Astrocyte (in vitro differentiated cells and primary cell): ENCODE data around the gene CLCNKA. TPM values are rescaled to one million over a fixed set of nuclear protein-coding genes. Genes with fewer than 3 reads are reported as not detected.

Source experiments
- DNase-seq: peaks from one replicate; pipeline ENCODE4 v3.0.0-alpha.2; 2010; ENCODE audit warnings: low read depth
- FAIRE-seq: peaks from 2 replicates; lab custom pipeline; 2011; peaks lifted over from hg19 to GRCh38; lab: Jason Lieb, UNC
- H2AFZ ChIP-seq: 2 replicates; pipeline ENCODE4 v1.6.0; 2012; ENCODE audit warnings: low read depth, low read length, inconsistent platforms
- H3K27ac ChIP-seq: 2 replicates; pipeline ENCODE4 v1.5.1; 2011; ENCODE audit warnings: low read depth, low read length, inconsistent platforms
- H3K27me3 ChIP-seq: 2 replicates; pipeline ENCODE4 v1.6.0; 2011; ENCODE audit warnings: low read length, inconsistent platforms; ENCODE audit not compliant: insufficient read depth
- H3K36me3 ChIP-seq: 2 replicates; pipeline ENCODE4 v1.5.1; 2011; ENCODE audit warnings: low read length, inconsistent platforms; ENCODE audit not compliant: insufficient read depth
- H3K4me1 ChIP-seq: 2 replicates; pipeline ENCODE4 v1.5.1; 2011; ENCODE audit warnings: low read length, inconsistent platforms; ENCODE audit not compliant: insufficient read depth
- H3K4me2 ChIP-seq: 2 replicates; pipeline ENCODE4 v1.6.0; 2012; ENCODE audit warnings: low read length, inconsistent platforms
- H3K4me3 ChIP-seq: 2 replicates; pipeline ENCODE4 v1.5.1; 2011; ENCODE audit warnings: low read depth, mild to moderate bottlenecking, low read length, inconsistent platforms; ENCODE audit not compliant: insufficient read depth
- H3K79me2 ChIP-seq: 2 replicates; pipeline ENCODE4 v1.6.0; 2012; ENCODE audit warnings: mild to moderate bottlenecking, low read length, inconsistent platforms; ENCODE audit not compliant: insufficient read depth
- H3K9ac ChIP-seq: 2 replicates; pipeline ENCODE4 v1.6.0; 2012; ENCODE audit warnings: mild to moderate bottlenecking, low read length, inconsistent platforms
- H3K9me3 ChIP-seq: 2 replicates; pipeline ENCODE4 v1.5.1; 2012; ENCODE audit warnings: low read depth, mild to moderate bottlenecking, low read length, inconsistent platforms; ENCODE audit not compliant: insufficient read depth
- H4K20me1 ChIP-seq: 2 replicates; pipeline ENCODE4 v1.6.0; 2012; ENCODE audit warnings: low read length, inconsistent platforms; ENCODE audit not compliant: insufficient read depth
- H3K27ac Mint-ChIP-seq: one replicate; pipeline ENCODE4 v1.8.0; 2021; ENCODE audit warnings: mild to moderate bottlenecking, mixed read lengths; ENCODE audit not compliant: unreplicated experiment
- H3K27me3 Mint-ChIP-seq: one replicate; pipeline ENCODE4 v1.8.0; 2021; ENCODE audit warnings: low read depth, mixed read lengths; ENCODE audit not compliant: unreplicated experiment
- H3K36me3 Mint-ChIP-seq: one replicate; pipeline ENCODE4 v1.8.0; 2021; ENCODE audit warnings: low read depth, mixed read lengths; ENCODE audit not compliant: unreplicated experiment
- H3K4me1 Mint-ChIP-seq: one replicate; pipeline ENCODE4 v1.8.0; 2021; ENCODE audit warnings: low read depth, mixed read lengths; ENCODE audit not compliant: unreplicated experiment
- H3K4me3 Mint-ChIP-seq: one replicate; pipeline ENCODE4 v1.8.0; 2021; ENCODE audit warnings: mild to moderate bottlenecking, moderate library complexity, mixed read lengths; ENCODE audit not compliant: unreplicated experiment
- H3K9me3 Mint-ChIP-seq: one replicate; pipeline ENCODE4 v1.8.0; 2021; ENCODE audit warnings: mild to moderate bottlenecking, mixed read lengths; ENCODE audit not compliant: unreplicated experiment
- EZH2 ChIP-seq: IDR thresholded peaks from 2 replicates; pipeline ENCODE4 v1.6.1; 2012; ENCODE audit warnings: mild to moderate bottlenecking, low read length, inconsistent platforms; ENCODE audit not compliant: insufficient read depth
- total RNA-seq: library from RNA; stranded (reverse); gene quantifications from 2 replicates; pipeline ENCODE4 v1.2.1, GENCODE V29; 2021
- TF ChIP-seq, protein P1 (sequence below): IDR thresholded peaks from 2 replicates; pipeline ENCODE4 v1.5.1; 2011; ENCODE audit warnings: low read depth, mild to moderate bottlenecking, inconsistent platforms, low read length, moderate library complexity; ENCODE audit not compliant: insufficient read depth

Gene CLCNKA
- total RNA-seq, 1 donor from 2014 or later: 0.16 TPM

DNA sequence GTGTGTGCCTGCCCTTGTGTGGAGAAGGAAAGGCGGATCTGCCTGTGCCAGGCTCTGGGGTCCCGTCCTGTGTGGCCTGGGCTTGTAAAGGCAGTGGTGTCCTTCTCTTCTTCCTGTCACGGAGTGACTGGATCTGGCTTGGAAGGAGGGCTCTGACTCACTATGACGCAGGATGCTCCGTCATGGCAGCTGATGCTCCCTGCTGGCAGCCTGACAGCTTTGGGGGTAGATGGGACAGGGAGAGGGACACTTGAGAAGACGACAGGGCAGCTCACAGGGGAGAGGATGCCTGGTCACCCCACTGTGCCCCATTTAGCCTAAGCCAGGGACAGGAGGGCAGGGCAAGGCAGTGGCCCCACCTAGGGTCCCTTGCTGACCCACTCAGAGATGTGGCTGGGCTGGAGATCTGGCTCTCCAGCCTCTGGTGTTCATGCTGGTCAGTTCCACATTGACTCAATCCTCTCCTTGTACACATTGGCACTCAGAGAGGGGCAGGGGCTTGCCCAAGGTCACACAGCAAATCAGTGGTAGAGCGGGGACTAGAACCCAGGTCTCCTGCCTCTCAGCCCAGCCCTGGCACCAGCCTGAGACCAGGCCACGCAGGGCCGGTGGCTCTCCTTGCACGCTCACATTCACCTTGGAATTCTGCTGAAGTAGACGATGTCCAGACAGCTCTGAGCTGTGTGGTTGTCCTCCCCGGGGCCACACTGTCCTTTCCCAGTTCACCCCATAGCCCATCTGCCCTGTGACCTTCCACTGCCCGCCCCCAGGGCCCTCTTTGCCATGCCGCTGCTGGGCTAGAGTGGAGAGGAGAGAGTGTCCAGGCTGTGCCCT lies 54.4 kb downstream of the CLCNKA start:
- Mint-ChIP-seq H3K4me1 (peaks cover 5% of the 10 kb centered on the region), H3K36me3 (no peaks in the 10 kb centered on the region), H3K9me3 (no peaks in the 10 kb centered on the region), H3K27me3 (peaks cover 30% of the 10 kb centered on the region), H3K4me3 (no peak overlapping the region), H3K27ac (peak overlapping the region; percentile 47)
- Histone ChIP-seq H3K27me3 (no peaks in the 10 kb centered on the region), H3K4me1 (peaks cover 35% of the 10 kb centered on the region), H3K9ac (peak overlapping the region; percentile 65), H3K79me2 (no peaks in the 10 kb centered on the region), H4K20me1 (no peaks in the 10 kb centered on the region), H2AFZ (no peak overlapping the region), H3K4me3 (no peak overlapping the region), H3K36me3 (no peaks in the 10 kb centered on the region), H3K9me3 (no peaks in the 10 kb centered on the region), H3K4me2 (peak overlapping the region; percentile 48), H3K27ac (peak overlapping the region; percentile 80)
- FAIRE-seq: no peak
- DNase-seq: peak; percentile 87
- TF ChIP-seq, protein P1, sequence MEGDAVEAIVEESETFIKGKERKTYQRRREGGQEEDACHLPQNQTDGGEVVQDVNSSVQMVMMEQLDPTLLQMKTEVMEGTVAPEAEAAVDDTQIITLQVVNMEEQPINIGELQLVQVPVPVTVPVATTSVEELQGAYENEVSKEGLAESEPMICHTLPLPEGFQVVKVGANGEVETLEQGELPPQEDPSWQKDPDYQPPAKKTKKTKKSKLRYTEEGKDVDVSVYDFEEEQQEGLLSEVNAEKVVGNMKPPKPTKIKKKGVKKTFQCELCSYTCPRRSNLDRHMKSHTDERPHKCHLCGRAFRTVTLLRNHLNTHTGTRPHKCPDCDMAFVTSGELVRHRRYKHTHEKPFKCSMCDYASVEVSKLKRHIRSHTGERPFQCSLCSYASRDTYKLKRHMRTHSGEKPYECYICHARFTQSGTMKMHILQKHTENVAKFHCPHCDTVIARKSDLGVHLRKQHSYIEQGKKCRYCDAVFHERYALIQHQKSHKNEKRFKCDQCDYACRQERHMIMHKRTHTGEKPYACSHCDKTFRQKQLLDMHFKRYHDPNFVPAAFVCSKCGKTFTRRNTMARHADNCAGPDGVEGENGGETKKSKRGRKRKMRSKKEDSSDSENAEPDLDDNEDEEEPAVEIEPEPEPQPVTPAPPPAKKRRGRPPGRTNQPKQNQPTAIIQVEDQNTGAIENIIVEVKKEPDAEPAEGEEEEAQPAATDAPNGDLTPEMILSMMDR: no peak
- no peak for TF ChIP-seq EZH2

DNA sequence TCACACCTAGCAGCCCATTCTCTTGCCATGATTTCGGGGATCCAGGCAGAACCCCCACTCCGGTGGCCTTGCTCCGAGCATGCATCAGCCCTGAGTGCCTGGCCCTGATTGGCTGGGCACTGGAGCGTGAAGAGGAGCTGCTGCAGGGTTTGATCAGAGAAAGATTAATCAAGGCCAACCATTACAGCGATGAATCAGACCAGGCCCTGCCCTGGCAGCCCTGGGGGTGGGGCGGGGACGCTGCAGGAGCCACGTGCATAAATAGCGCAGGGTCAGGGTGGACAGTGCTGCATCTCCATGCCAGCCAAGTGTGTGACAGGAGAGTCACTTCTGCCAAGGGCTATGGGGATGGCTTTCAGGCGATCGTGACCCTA lies 55.0 kb downstream of the CLCNKA start:
- no peaks in the 10 kb centered on the region for H3K27me3 ChIP-seq
- peaks cover 5% of the 10 kb centered on the region for H3K4me1 Mint-ChIP-seq
- H3K27me3 Mint-ChIP-seq: peaks cover 28% of the 10 kb centered on the region
- H3K36me3 ChIP-seq: no peaks in the 10 kb centered on the region
- no peak overlapping the region for H3K27ac Mint-ChIP-seq
- peak overlapping the region; percentile 26 for H2AFZ ChIP-seq
- no peaks in the 10 kb centered on the region for H3K79me2 ChIP-seq
- FAIRE-seq (no peak), DNase-seq (peak; percentile 67)
- H3K9ac ChIP-seq: peak overlapping the region; percentile 65
- TF ChIP-seq EZH2: no peak
- TF ChIP-seq, protein P1: no peak
- H3K4me3 Mint-ChIP-seq: no peak overlapping the region
- peaks cover 35% of the 10 kb centered on the region for H3K4me1 ChIP-seq
- no peaks in the 10 kb centered on the region for H3K9me3 ChIP-seq
- no peaks in the 10 kb centered on the region for H3K36me3 Mint-ChIP-seq
- no peaks in the 10 kb centered on the region for H3K9me3 Mint-ChIP-seq
- no peaks in the 10 kb centered on the region for H4K20me1 ChIP-seq
- H3K4me2 ChIP-seq: peak overlapping the region; percentile 48
- peak overlapping the region; percentile 80 for H3K27ac ChIP-seq
- H3K4me3 ChIP-seq: no peak overlapping the region
